ENCODE results near the gene FLG2.
"Not testable (repeated sequence)": the region's sequence is repeated elsewhere in the genome, so short reads cannot be mapped to it uniquely, and the experiment has no call there.

FLG2 gene

GRCh38 chr1:152359906-152360305, at the start of gene FLG2:
FLG2 (minus strand) TSS chr1:152360006; CDS start chr1:152358884, 1,122 bp downstream.
- no peak for DNase-seq

- no peak for DNase-seq
Measured at GRCh38 chr1:152408664-152409063, 48.9 kb upstream of the FLG2 start.

GRCh38 chr1:152398812-152399698, 39.2 kb upstream of the FLG2 start:
- DNase-seq, result no peak

GRCh38 chr1:152397474-152397873, 37.7 kb upstream of the FLG2 start:
- DNase-seq, result no peak

GRCh38 chr1:152394151-152394550, 34.3 kb upstream of the FLG2 start:
- DNase-seq, result no peak

- DNase-seq, result no peak
Measured at GRCh38 chr1:152392909-152393308, 33.1 kb upstream of the FLG2 start.

GRCh38 chr1:152388889-152389288, 29.1 kb upstream of the FLG2 start:
- DNase-seq, result no peak

GRCh38 chr1:152386940-152387339, 27.1 kb upstream of the FLG2 start:
- DNase-seq, result no peak

- DNase-seq, result no peak
Measured at GRCh38 chr1:152380932-152381331, 21.1 kb upstream of the FLG2 start.

GRCh38 chr1:152374451-152374850, 14.6 kb upstream of the FLG2 start:
- no peak for DNase-seq

- DNase-seq, result no peak
Measured at GRCh38 chr1:152372672-152373071, 12.9 kb upstream of the FLG2 start.

- no peak for DNase-seq
Measured at GRCh38 chr1:152367436-152367835, 7.6 kb upstream of the FLG2 start.

GRCh38 chr1:152356736-152357135, 3.1 kb downstream of the FLG2 start:
- DNase-seq, result no peak

GRCh38 chr1:152349611-152350010, 10.2 kb downstream of the FLG2 start:
- no peak for DNase-seq

- no peak for DNase-seq
Measured at GRCh38 chr1:152348447-152348846, 11.4 kb downstream of the FLG2 start.

GRCh38 chr1:152347116-152347728, 12.6 kb downstream of the FLG2 start:
- no peak for DNase-seq

GRCh38 chr1:152344438-152344837, 15.4 kb downstream of the FLG2 start:
- DNase-seq, result no peak

GRCh38 chr1:152343006-152343405, 16.8 kb downstream of the FLG2 start:
- DNase-seq, result no peak

- DNase-seq, result no peak
Measured at GRCh38 chr1:152335399-152335798, 24.4 kb downstream of the FLG2 start.

GRCh38 chr1:152328801-152329391, 30.9 kb downstream of the FLG2 start:
- DNase-seq, result no peak

GRCh38 chr1:152325111-152325510, 34.7 kb downstream of the FLG2 start, which contains the start of gene FLG:
FLG (minus strand) TSS chr1:152325239; CDS start chr1:152315456, 9,783 bp downstream.
- no peak for DNase-seq

GRCh38 chr1:152313970-152314369, 45.8 kb downstream of the FLG2 start:
- DNase-seq, result no peak

GRCh38 chr1:152313319-152313801, 46.4 kb downstream of the FLG2 start:
- DNase-seq, result no peak

- DNase-seq, result not testable (repeated sequence)
Measured at GRCh38 chr1:152312169-152312568, 47.6 kb downstream of the FLG2 start.
